Hematopoietic multipotent progenitor cell treated with erythropoietin and hydrocortisone succinate and interleukin-3 and kit ligand, for 6 days (in vitro differentiated cells): Measurements from ENCODE around the gene CD1E.
"Not testable (repeated sequence)": the region's sequence is repeated elsewhere in the genome, so short reads cannot be mapped to it uniquely, and the experiment has no call there.

Source experiments
- DNase-seq: peaks from one replicate; pipeline ENCODE4 v3.0.0-alpha.2; 2015

CD1E gene

GRCh38 chr1:158366783-158367182 lies 13.1 kb downstream of the CD1E start:
- no peak for DNase-seq

GRCh38 chr1:158371188-158371953 lies 17.7 kb downstream of the CD1E start:
- DNase-seq, result no peak

- not testable (repeated sequence) for DNase-seq
Observed at GRCh38 chr1:158374101-158374500, 20.4 kb downstream of the CD1E start.

- DNase-seq, result no peak
Observed at GRCh38 chr1:158374860-158375259, 21.2 kb downstream of the CD1E start.

GRCh38 chr1:158390331-158390730 lies 36.6 kb downstream of the CD1E start:
- no peak for DNase-seq

GRCh38 chr1:158391099-158391498 lies 37.4 kb downstream of the CD1E start:
- DNase-seq, result no peak

- DNase-seq, result no peak
Observed at GRCh38 chr1:158393476-158393875, 39.8 kb downstream of the CD1E start.

- no peak for DNase-seq
Observed at GRCh38 chr1:158396646-158397045, 43.0 kb downstream of the CD1E start.

GRCh38 chr1:158398818-158399514 lies 45.3 kb downstream of the CD1E start, which contains the start of gene OR10T2:
TSS of gene OR10T2 (minus strand) at chr1:158399466. CDS start at chr1:158399466, 0 bp downstream.
- DNase-seq, result no peak

- no peak for DNase-seq
Observed at GRCh38 chr1:158400871-158401270, 47.2 kb downstream of the CD1E start.

GRCh38 chr1:158407092-158407491 lies 53.4 kb downstream of the CD1E start:
- no peak for DNase-seq
